HG03460 (cell line): ENCODE data around the gene SRGAP3.
"Not testable (repeated sequence)": the region's sequence is repeated elsewhere in the genome, so short reads cannot be mapped to it uniquely, and the experiment has no call there.

Source experiments
- ATAC-seq: cut with Tn5 transposase; IDR thresholded peaks from one replicate; pipeline ENCODE4 v1.9.1; 2021; ENCODE audit not compliant: unreplicated experiment

SRGAP3 gene

DNA sequence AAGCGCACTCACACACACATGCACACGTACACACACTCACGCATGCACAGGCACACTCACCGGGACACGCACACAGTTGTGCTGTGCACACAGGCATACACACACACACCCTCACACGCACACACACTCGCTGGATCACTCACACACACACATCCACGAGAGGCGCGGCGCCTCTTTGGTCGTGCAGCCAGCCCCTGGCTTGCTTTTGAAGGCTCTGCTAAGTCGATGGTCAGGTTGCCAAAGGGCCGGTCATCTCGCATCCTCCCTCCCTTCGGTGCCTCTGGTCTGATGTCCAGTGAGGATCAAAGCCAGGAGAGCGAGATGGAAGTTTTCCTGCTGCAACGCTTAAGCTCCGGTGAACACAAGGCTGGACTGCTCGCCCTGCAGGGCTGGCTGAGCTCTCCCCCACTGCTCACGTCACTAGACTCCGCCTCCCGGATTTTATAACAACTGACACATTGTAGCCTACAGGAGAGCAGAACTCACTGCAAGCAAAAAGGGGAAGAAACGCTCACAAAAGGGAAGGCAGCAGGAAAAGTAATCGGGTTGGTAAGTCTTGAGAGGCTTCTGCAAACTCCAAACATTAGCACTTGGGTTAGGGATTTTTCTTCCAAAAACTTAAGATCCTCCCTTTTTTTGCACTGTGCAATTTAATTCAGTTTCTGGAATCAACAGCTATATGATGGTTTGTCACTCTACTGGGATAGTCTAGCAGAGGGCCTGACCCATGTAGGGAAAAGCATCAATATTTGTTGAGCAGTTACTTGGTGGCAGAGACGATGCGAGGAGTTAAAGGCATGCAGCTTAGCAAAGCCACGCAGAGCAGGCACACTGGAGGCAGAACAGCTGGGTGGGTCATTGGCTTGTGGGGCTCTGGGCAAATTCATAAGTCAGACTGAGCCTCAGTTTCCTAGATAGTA is at the start of gene SRGAP3:
TSS of gene SRGAP3 (minus strand) at position 374 of the 920 bp plus-strand sequence. CDS start 695 bp downstream, outside the sequence.
- ATAC-seq: peak; percentile 100

DNA sequence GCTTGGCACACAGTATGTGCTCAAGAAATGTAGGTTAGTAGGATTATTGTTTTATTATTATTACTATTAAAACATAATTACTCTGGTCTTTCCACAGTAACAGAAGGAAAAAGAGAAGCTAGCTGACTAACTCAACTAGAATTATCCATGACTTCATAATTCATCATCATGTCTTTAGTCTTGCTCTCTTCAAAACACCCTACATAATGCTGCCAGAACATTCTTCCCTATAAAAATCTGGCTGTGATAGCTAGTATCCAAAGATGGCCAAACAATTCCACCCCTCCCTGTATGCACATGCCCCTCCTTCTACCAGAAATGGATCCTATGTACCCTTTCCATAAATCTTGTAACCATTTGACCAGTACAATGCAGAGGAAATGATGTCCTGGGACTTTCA is 48.8 kb upstream of the SRGAP3 start:
- no peak for ATAC-seq

GRCh38 chr3:9296241-9296640 is 46.8 kb upstream of the SRGAP3 start:
- no peak for ATAC-seq

- ATAC-seq: no peak
Measured at GRCh38 chr3:9295007-9295406, 45.6 kb upstream of the SRGAP3 start.

DNA sequence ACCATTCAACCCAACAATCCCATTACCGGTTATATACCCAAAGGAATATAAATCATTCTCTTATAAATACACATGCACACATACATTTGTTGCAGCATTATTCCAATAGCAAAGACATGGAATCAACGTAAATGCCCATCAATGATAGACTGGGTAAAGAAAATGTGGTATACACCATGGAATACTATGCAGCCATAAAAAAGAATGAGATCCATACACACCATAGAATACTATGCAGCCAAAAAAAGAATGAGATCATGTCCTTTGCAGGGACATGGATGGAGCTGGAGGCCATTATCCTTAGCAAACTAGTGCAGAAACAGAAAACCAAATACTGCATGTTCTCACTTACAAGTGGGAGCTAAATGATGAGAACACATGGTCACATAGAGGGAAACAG is 44.5 kb upstream of the SRGAP3 start:
- ATAC-seq: not testable (repeated sequence)

DNA sequence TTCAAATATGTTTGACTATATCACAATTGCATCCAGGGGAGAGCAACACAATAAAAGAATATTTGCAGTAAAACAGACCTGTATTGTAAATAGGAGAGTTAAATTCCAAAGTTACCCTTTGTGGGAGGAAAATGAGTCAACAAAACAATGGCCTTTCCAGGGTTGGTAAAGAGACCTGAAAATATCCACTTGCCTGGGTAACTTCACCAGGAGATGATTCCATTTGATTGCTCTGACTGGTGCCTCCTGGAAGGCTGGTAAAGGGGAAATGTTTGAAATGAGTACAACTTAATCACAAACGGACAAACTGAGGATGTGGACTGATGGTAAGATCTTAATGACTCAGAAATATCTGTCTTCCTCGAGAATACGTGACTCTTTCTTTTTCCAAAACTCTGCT is 43.6 kb upstream of the SRGAP3 start:
- ATAC-seq: no peak

GRCh38 chr3:9292516-9292915 is 43.1 kb upstream of the SRGAP3 start:
- no peak for ATAC-seq

DNA sequence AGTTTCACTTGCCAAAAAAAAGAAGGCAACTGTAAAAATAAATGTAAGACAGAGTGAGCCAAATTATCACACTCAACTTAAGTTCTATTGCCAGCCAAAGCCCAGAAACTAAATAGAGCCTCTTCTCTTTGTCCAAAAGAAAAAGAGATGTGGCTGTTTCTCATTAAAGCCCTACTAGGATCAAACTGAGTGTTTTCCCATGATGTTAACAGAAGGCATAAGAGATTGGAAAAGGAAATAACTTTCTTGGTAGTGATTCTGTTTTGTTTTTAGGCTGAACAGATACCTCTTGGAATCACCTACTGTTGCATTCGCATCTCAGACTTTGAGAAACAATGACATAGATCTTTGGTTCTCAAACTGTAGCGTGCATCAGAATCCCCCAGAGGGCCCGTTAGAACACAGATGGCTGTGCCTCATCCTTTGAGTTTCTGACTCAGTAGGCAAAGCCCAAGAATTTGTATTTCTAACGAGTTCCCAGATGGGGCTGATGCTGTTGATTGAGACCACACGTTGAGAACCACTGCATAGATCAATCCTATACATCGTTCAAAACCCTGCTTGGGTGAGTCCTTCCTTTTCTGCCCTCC is 42.5 kb upstream of the SRGAP3 start:
- ATAC-seq: no peak

GRCh38 chr3:9290566-9290965 is 41.1 kb upstream of the SRGAP3 start:
- ATAC-seq: no peak

DNA sequence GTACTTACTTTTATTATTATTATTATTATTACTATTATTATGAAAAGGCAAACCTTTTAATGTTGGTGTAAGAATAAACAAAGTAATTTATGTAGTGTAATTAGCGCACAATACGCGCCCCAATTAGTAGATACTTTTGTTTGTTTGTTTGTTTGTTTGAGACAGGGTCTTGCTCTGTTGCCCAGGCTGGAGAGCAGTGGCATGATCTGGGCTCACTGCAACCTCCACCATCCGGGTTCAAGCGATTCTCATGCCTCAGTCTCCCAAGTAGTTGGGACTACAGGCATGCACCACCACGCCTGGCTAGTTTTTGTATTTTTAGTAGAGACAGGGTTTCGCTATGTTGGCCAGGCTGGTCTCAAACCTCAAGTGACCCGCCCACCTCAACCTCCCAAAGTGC is 32.1 kb upstream of the SRGAP3 start:
- ATAC-seq: not testable (repeated sequence)

- ATAC-seq: no peak
Measured at GRCh38 chr3:9280451-9281219, 31.2 kb upstream of the SRGAP3 start.

GRCh38 chr3:9279966-9280365 is 30.5 kb upstream of the SRGAP3 start:
- no peak for ATAC-seq

DNA sequence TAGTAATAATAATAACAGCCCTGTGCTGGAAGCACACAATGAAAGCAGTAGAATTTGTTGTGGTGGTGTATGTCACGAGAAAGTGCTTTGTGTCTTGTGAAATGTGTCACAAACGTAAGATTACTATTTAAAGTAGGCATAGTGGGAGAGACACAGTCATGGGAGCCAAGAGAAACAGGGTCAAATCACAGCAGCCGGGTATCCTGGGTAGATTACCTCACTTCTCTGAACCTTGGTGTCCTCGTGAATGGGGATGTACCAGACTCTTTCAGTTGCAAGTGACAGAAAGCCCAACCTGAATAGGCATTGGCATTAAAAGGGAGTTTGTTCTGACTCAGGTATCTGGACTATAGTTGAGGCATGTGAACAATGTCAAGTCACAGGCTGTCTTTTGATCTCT is 29.1 kb upstream of the SRGAP3 start:
- ATAC-seq: no peak

GRCh38 chr3:9278085-9278484 is 28.6 kb upstream of the SRGAP3 start:
- ATAC-seq: no peak

DNA sequence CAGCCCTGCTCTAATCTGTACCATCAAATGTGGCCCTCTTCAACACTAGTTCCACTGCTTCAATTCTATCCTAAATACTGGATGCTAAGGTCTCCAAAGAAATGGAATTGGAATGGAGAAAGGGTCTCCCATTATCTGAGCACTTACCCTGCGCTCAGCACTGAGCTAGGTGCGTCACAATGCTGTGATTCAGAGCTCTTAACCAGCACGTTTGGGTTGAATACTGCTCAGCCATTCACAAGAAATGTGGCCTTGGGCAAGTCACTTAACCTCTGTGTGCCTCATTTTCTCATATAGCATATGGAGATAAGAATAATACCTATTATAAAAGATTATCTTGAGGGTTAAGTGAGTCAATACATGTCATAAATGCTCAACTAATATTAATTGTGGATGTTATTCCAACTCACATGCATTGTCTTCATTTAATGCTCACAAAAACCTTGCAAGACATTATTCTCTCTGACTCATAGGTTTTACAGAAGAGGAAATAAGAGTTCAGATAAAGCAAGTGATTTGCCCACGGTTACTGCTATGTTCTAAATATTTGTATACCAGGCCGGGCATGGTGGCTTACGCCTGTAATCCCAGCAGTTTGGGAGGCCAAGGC is 27.4 kb upstream of the SRGAP3 start:
- no peak for ATAC-seq

DNA sequence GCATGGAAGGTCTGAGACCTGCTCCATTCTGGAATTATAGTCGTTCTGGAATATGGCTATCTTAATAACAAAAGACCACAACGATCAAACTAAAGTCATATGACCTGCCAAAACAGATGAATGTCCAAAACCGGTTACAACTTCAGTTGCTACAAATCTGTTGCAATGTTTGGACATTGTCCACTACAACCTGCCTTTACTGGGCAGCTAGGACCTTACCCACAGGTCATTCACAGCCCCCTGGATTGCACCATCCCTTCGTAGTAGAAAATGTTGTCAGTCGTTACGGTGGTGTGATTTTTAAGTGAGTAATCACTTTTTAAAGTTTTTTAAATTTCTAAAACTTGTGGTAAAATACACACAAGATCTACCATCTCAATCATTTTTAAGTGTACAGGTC is 22.5 kb upstream of the SRGAP3 start:
- ATAC-seq: no peak

- ATAC-seq: no peak
Measured at GRCh38 chr3:9270704-9271103, 21.3 kb upstream of the SRGAP3 start.

- ATAC-seq: no peak
Measured at GRCh38 chr3:9266716-9267115, 17.3 kb upstream of the SRGAP3 start.

- ATAC-seq: no peak
Measured at GRCh38 chr3:9260305-9260704, 10.9 kb upstream of the SRGAP3 start.

DNA sequence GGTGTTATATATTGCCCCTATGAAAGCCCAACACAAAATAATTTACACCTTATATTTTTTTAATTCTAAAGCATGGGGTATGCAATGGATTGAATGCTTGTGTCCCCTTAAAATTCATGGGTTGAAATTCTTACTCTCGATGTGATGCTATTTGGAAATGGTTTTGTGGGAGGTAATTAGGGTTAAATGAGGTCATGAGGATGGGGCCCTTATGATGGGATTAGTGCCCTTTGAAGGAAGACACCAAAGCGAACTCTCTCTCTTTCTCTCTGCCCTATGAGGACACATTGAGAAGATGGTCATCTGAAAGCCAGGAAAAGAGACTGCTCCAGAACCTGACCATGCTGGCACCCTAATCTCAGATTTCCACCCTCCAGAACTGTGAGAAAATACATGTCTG is 7.6 kb upstream of the SRGAP3 start:
- no peak for ATAC-seq

DNA sequence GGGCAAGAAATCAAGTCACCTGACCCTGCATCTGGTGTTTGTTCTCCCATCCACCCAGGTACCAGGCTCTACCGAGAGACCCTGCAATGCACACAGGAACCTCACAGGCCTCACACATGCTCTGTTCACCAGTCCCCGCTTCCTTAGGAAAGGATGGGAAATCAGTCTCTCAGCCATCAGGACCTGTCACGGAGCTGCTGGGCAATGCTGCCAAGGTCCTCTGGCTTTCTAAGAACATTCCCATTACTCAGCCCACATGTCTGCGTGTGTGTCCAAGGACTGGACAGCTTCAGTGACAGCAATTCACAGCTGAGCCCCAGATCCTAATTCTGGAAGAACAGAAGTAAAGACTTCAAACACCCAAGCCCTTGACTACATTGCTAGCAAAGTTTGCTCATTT is 6.5 kb upstream of the SRGAP3 start:
- ATAC-seq: no peak
